ENCODE measurements around the gene PDIA3. TPM values are rescaled to one million over a fixed set of nuclear protein-coding genes. Genes with fewer than 3 reads are reported as not detected.

Gene PDIA3
- total RNA-seq, 1 experiment from 2014 or later = 630 TPM

DNA sequence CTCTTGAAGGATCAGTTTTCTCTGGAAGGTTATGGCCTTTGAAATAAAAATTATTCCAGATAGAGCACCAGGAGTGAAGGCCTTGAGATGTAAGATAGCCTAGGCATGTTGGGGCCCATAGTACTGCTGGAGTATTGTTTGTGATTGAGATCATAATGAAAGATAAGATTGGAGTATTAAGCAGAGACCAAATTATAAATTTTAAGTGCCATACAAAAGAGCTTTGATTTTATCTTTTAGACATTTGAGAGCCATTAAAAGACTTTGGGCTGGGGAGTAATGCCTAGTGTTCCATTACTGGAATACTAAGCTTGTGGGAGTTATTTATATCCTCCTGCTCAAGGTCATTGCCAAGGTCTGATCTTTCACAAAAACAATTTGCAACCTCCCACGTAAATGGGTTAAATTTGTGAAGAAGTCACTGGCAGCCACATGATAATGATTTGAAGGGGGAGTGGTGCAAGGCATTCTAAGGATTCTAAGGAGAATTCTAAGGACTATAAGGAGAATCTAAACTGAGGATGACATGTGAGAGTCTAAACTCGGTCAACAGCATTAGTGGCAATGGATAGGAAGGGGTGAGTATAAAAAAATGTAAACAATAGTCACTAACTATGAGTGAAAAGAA, 17.7 kb downstream of the PDIA3 start:
- intact Hi-C loops (cut with micrococcal nuclease) = no loop called here
- POLR2A ChIA-PET = interaction anchor here (1.0 kb wide), 1 partner anchor 14 kb away, joined by 3 read pairs; no protein-coding TSS in a partner anchor
- H3K27ac Mint-ChIP-seq (ENCODE audit: low read depth, unreplicated experiment) = peak overlapping the region; percentile 42

GRCh38 chr15:43769584-43770228, 23.5 kb downstream of the PDIA3 start:
- Mint-ChIP-seq H3K27me3 (ENCODE audit: insufficient read depth, unreplicated experiment) (no peaks in the 10 kb centered on the region), H3K36me3 (ENCODE audit: insufficient read depth, unreplicated experiment) (peaks cover 95% of the 10 kb centered on the region), H3K4me1 (ENCODE audit: insufficient read depth, unreplicated experiment) (peaks cover 6% of the 10 kb centered on the region), H3K9me3 (ENCODE audit: unreplicated experiment) (no peaks in the 10 kb centered on the region), H3K4me3 (ENCODE audit: unreplicated experiment) (no peak overlapping the region), H3K27ac (ENCODE audit: low read depth, unreplicated experiment) (no peak overlapping the region)
- no TSS peak for BruUV-seq (replicated peaks)
- DNase-seq (ENCODE audit: unreplicated experiment) = peak; percentile 66
- ChIA-PET CTCF (interaction anchor here (0.6 to 3.2 kb wide), 9 partner anchors 10 to 230 kb away, joined by 3 to 23 read pairs (median 3); partner anchors contain the start of genes HYPK and SERINC4), POLR2A (interaction anchor here (2.2 to 3.6 kb wide), 3 partner anchors 23 to 329 kb away, joined by 8 to 23 read pairs (median 22); partner anchors contain the start of genes PDIA3 and SERF2)
- TF ChIP-seq, protein P1, sequence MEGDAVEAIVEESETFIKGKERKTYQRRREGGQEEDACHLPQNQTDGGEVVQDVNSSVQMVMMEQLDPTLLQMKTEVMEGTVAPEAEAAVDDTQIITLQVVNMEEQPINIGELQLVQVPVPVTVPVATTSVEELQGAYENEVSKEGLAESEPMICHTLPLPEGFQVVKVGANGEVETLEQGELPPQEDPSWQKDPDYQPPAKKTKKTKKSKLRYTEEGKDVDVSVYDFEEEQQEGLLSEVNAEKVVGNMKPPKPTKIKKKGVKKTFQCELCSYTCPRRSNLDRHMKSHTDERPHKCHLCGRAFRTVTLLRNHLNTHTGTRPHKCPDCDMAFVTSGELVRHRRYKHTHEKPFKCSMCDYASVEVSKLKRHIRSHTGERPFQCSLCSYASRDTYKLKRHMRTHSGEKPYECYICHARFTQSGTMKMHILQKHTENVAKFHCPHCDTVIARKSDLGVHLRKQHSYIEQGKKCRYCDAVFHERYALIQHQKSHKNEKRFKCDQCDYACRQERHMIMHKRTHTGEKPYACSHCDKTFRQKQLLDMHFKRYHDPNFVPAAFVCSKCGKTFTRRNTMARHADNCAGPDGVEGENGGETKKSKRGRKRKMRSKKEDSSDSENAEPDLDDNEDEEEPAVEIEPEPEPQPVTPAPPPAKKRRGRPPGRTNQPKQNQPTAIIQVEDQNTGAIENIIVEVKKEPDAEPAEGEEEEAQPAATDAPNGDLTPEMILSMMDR (IDR thresholded peaks at IDR 0.05; ENCODE audit: unreplicated experiment) = peak; percentile 72
- intact Hi-C loops (cut with micrococcal nuclease) = no loop called here

More for the DNA sequence above, 17.7 kb downstream of the PDIA3 start:
- no peaks in the 10 kb centered on the region for H3K27me3 Mint-ChIP-seq (ENCODE audit: insufficient read depth, unreplicated experiment)
- no peak overlapping the region for H3K4me3 Mint-ChIP-seq (ENCODE audit: unreplicated experiment)
- CTCF ChIA-PET = no interaction called here
- peaks cover 98% of the 10 kb centered on the region for H3K36me3 Mint-ChIP-seq (ENCODE audit: insufficient read depth, unreplicated experiment)
- H3K4me1 Mint-ChIP-seq (ENCODE audit: insufficient read depth, unreplicated experiment) = no peaks in the 10 kb centered on the region
- no peak for DNase-seq (ENCODE audit: unreplicated experiment)
- H3K9me3 Mint-ChIP-seq (ENCODE audit: unreplicated experiment) = no peaks in the 10 kb centered on the region
- TF ChIP-seq, protein P1 (IDR thresholded peaks at IDR 0.05; ENCODE audit: unreplicated experiment) = no peak
- BruUV-seq (replicated peaks) = no TSS peak

DNA sequence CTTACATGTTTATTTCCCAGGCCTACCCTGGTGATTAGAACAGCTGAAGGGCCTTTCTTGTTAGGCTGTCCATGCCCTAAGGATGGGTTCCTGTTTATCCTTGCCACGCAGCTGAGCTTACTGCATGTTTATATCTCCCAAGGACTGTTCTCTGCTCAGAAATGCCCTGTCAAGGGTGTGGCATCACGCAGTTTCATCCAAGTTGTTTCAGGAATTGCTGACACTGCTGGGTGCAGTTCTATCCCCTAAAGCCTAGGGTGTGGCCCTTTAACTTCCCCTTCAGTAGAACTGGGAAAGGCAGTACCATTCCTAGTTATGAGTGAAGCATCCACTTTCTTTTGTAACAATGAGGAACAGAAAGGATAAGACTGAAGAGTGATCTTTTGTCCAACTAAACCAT, 25.6 kb downstream of the PDIA3 start:
- ChIA-PET POLR2A (interaction anchor here (0.6 to 3.6 kb wide), 9 partner anchors 10 to 331 kb away, joined by 3 to 23 read pairs (median 4); partner anchors contain the start of genes HYPK, PDIA3, SERF2 and SERINC4), CTCF (interaction anchor here (1.8 to 3.2 kb wide), 2 partner anchors 12 to 24 kb away, joined by 5 to 23 read pairs; no protein-coding TSS in a partner anchor)
- no TSS peak for BruUV-seq (replicated peaks)
- Mint-ChIP-seq H3K9me3 (ENCODE audit: unreplicated experiment) (no peaks in the 10 kb centered on the region), H3K4me3 (ENCODE audit: unreplicated experiment) (peak overlapping the region; percentile 11), H3K27ac (ENCODE audit: low read depth, unreplicated experiment) (peak overlapping the region; percentile 91), H3K4me1 (ENCODE audit: insufficient read depth, unreplicated experiment) (peaks cover 18% of the 10 kb centered on the region), H3K27me3 (ENCODE audit: insufficient read depth, unreplicated experiment) (no peaks in the 10 kb centered on the region), H3K36me3 (ENCODE audit: insufficient read depth, unreplicated experiment) (peaks cover 85% of the 10 kb centered on the region)
- intact Hi-C loops (cut with micrococcal nuclease) = no loop called here
- TF ChIP-seq, protein P1 (IDR thresholded peaks at IDR 0.05; ENCODE audit: unreplicated experiment) = no peak
- DNase-seq (ENCODE audit: unreplicated experiment) = peak; percentile 16

GRCh38 chr15:43772624-43773023, 26.4 kb downstream of the PDIA3 start:
- peak overlapping the region; percentile 91 for H3K27ac Mint-ChIP-seq (ENCODE audit: low read depth, unreplicated experiment)
- ChIA-PET CTCF (interaction anchor here (1.8 to 3.2 kb wide), 2 partner anchors 13 to 23 kb away, joined by 5 to 23 read pairs; no protein-coding TSS in a partner anchor), POLR2A (interaction anchor here (0.8 to 3.6 kb wide), 8 partner anchors 9 to 28 kb away, joined by 3 to 23 read pairs (median 4); partner anchors contain the start of genes HYPK, PDIA3, SERF2 and SERINC4)
- BruUV-seq (replicated peaks) = no TSS peak
- H3K36me3 Mint-ChIP-seq (ENCODE audit: insufficient read depth, unreplicated experiment) = peaks cover 77% of the 10 kb centered on the region
- no peaks in the 10 kb centered on the region for H3K9me3 Mint-ChIP-seq (ENCODE audit: unreplicated experiment)
- TF ChIP-seq, protein P1 (IDR thresholded peaks at IDR 0.05; ENCODE audit: unreplicated experiment) = no peak
- intact Hi-C loops (cut with micrococcal nuclease) = no loop called here
- no peak overlapping the region for H3K4me3 Mint-ChIP-seq (ENCODE audit: unreplicated experiment)
- peaks cover 18% of the 10 kb centered on the region for H3K4me1 Mint-ChIP-seq (ENCODE audit: insufficient read depth, unreplicated experiment)
- DNase-seq (ENCODE audit: unreplicated experiment) = no peak
- no peaks in the 10 kb centered on the region for H3K27me3 Mint-ChIP-seq (ENCODE audit: insufficient read depth, unreplicated experiment)

All from MCF 10A (cell line).